ENCODE measurements around the gene DUS2. TPM values are rescaled to one million over a fixed set of nuclear protein-coding genes. Genes with fewer than 3 reads are reported as not detected.

The DUS2 gene
- total and polyA plus RNA-seq, 9 of the 15 experiments (the other 6 are each of a cell fraction or from before 2014, with no cell fraction given) = 5.8 to 22.5 (median 20.6) TPM

GRCh38 chr16:68073902-68074760 is 51.0 kb downstream of the DUS2 start (continued):
- TF ChIP-seq NR2F6 (CRISPR knock-in tag; IDR thresholded peaks at IDR 0.05) = no peak

GRCh38 chr16:68074850-68075555 is 51.9 kb downstream of the DUS2 start:
- no peak overlapping the region for H3K9ac ChIP-seq (ENCODE audit: insufficient read depth in 1 of 2, low read depth in 2 of 2, low read length in 2 of 2)
- DNase-seq (ENCODE audit: extremely low read depth in 1 of 4, low spot score in 3 of 4) (no peak), FAIRE-seq (no peak), ATAC-seq (no peak)
- no TSS peak for BruUV-seq (replicated peaks)
- ChIA-PET POLR2A (interaction anchor here (5.3 kb wide), 1 partner anchor 11 kb away, joined by 33 read pairs; the partner anchor contains the start of gene NFATC3), CTCF (ENCODE audit: low intra/inter-chr PET ratio) (interaction anchor here (0.6 kb wide), 1 partner anchor 40 kb away, joined by 4 read pairs; no protein-coding TSS in a partner anchor)
- H3K79me2 ChIP-seq (ENCODE audit: control insufficient read depth, insufficient read depth, low read length) = no peaks in the 10 kb centered on the region
- H3K27ac ChIP-seq (ENCODE audit: extremely low read depth, low read depth, low read length) = no peak overlapping the region
- H4K20me1 ChIP-seq (replicated peaks; ENCODE audit: control insufficient read depth, insufficient read depth, low read length) = no peaks in the 10 kb centered on the region
- no peak overlapping the region for H3K4me3 ChIP-seq
- in situ Hi-C loops (cut with MboI) = loop anchor here (10.0 kb wide), 1 partner anchor 150 kb away; no protein-coding TSS in a partner anchor
- peaks cover 31 to 33% of the 10 kb centered on the region in 2 experiments for H3K4me1 ChIP-seq (replicated peaks in 1 of 2; ENCODE audit: control insufficient read depth in 2 of 2, insufficient read depth in 2 of 2, low read length in 2 of 2)
- 73% methylated on average over 5 of the region's 6 CpGs for WGBS (ENCODE audit: insufficient coverage, low coverage, missing lambda C conversion rate)
- H2AFZ ChIP-seq (ENCODE audit: low read depth, low read length) = no peak overlapping the region
- H3K36me3 ChIP-seq (ENCODE audit: control insufficient read depth, insufficient read depth, low read length) = peaks cover 82% of the 10 kb centered on the region; the same call in 2 of the 3 replicates
- TF ChIP-seq DDX20 (tag; IDR thresholded peaks at IDR 0.05; ENCODE audit: low read depth) = no peak
- no peak for TF ChIP-seq KLF13 (tag; IDR thresholded peaks at IDR 0.05; ENCODE audit: borderline replicate concordance, low read depth)
- TF ChIP-seq NFXL1 (CRISPR knock-in tag; IDR thresholded peaks at IDR 0.05) = no peak
- TF ChIP-seq SAFB2 (IDR thresholded peaks at IDR 0.05; ENCODE audit: borderline replicate concordance, low read depth, low read length, severe bottlenecking) = no peak
- TF ChIP-seq SIN3A (IDR thresholded peaks at IDR 0.05; ENCODE audit: borderline replicate concordance in 2 of 2, control insufficient read depth in 1 of 2, low read depth in 2 of 2, low read length in 2 of 2) = no peak
- no peak for TF ChIP-seq JUN (IDR thresholded peaks at IDR 0.05; ENCODE audit: borderline replicate concordance, low read depth, low read length)
- TF ChIP-seq JUN (CRISPR knock-in tag; IDR thresholded peaks at IDR 0.05; ENCODE audit: borderline replicate concordance) = no peak
- no peak for TF ChIP-seq ZNF431 (CRISPR knock-in tag; IDR thresholded peaks at IDR 0.05)
- no peak for TF ChIP-seq IRF2 (CRISPR knock-in tag; IDR thresholded peaks at IDR 0.05)
- H3K4me2 ChIP-seq (ENCODE audit: insufficient read depth, low read length) = no peak overlapping the region
- H3K9me1 ChIP-seq (ENCODE audit: control insufficient read depth, insufficient read depth, low read length) = peaks cover 2% of the 10 kb centered on the region
- no peaks in the 10 kb centered on the region for H3K9me3 ChIP-seq (replicated peaks; ENCODE audit: control insufficient read depth, insufficient read depth, low read depth, low read length)
- intact Hi-C loops (cut with micrococcal nuclease) = no loop called here
- H3K27me3 ChIP-seq (ENCODE audit: control insufficient read depth in 2 of 2, insufficient read depth in 2 of 2, low read length in 2 of 2) = no peaks in the 10 kb centered on the region
